SHP77 (cell line): ENCODE results near the gene CPNE1.

Source experiments
- DNase-seq, 2 experiments: peaks; one replicate each; lab custom pipeline; 2025; lab: John Stamatoyannopoulos, UW

CPNE1 gene

GRCh38 chr20:35619196-35620095 lies 45.3 kb downstream of the CPNE1 start:
- DNase-seq, result peak; percentile 79 to 89

GRCh38 chr20:35618263-35619131 lies 46.2 kb downstream of the CPNE1 start:
- DNase-seq, result no peak

DNA sequence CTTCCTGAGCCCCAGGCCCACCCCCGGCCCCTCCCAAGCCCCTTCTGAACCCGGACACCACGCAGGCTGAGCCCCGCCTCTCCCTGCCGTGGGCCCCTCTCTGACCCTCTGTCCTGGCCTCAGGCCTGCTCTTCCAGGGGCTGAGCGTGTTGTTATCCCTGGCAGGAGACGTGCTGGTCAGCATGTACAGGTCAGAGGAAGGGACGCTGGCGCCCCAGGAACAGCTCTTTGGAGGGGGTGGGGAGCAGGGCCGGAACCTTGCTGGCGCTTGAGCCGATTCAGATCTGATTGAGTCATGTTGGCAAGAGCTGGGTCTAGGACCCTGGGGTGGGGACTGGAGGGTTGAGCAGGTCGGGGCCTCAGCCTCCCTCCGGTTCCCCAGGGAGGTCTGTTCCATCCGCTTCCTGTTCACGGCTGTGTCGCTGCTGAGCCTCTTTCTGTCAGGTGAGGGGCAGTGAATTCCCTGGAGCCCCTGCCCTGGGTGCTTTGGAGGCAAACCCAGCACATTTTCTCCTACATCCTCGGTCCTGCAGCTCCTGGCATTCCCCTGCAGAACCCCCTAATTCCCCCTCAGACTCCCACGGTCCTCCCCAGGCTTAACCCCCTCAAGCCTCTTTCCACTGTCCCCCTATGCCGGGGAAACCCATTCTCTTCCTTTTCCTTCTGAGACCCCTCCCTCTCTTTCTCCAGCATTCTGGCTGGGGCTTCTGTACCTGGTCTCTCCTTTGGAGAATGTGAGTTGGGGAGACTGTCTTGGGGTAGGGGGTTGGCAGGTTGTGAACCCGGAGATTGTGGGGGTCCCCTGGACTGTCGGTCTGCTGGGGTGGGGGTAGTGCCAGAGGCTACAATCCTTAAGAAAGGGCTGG lies 47.1 kb downstream of the CPNE1 start:
- DNase-seq, result peak; percentile 79 to 83

DNA sequence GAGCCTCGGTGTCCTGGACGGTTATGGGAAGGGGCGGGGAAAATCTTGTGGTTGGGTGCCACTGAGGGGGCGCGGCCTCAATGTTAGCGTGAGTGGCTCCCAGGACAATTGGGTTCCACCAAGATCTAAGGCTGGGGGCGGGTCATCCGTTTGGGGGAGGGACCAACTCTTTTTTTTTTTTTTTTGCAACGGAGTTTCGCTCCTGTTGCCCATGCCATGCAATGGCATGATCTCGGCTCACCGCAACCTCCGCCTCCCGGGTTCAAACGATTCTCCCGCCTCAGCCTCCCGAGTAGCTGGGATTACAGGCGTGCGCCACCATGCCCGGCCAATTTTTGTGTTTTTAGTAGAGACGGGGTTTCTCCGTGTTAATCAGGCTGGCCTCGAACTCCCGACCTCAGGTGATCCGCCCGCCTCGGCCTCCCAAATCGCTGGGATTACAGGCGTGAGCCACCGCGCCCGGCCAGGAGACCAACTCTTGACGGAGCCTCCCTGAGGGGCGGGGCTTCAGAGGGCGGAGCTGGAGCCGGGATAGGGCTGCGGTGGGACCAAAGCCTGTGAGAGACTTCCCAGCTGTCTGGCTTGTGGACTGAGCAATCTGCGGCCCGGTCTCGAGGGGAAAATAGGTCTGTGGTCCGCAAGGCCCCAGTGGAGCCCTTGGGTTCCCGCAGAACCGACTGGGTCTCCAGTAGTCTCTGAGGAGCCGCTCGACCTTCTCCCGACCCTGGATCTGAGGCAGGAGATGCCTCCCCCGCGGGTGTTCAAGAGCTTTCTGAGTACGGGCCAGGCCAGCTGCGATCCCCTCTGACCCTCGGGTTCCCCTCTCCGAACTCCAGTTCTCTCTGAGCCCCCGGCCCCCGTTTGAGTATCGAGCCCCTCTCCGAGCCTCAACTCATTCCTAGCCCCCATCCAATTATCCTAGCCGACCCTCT lies 48.0 kb downstream of the CPNE1 start:
- peak; percentile 83 to 98 for DNase-seq

- peak; percentile 78 to 99 for DNase-seq
These were observed 48.8 kb downstream of the CPNE1 start, which contains the start of gene SPAG4 for GRCh38 chr20:35615667-35616464. Gene SPAG4, plus strand, starts transcription at chr20:35615829. Its CDS starts 175 bp downstream, at chr20:35616004.

- no peak for DNase-seq
These were observed 53.2 kb downstream of the CPNE1 start for GRCh38 chr20:35611482-35611881.

DNA sequence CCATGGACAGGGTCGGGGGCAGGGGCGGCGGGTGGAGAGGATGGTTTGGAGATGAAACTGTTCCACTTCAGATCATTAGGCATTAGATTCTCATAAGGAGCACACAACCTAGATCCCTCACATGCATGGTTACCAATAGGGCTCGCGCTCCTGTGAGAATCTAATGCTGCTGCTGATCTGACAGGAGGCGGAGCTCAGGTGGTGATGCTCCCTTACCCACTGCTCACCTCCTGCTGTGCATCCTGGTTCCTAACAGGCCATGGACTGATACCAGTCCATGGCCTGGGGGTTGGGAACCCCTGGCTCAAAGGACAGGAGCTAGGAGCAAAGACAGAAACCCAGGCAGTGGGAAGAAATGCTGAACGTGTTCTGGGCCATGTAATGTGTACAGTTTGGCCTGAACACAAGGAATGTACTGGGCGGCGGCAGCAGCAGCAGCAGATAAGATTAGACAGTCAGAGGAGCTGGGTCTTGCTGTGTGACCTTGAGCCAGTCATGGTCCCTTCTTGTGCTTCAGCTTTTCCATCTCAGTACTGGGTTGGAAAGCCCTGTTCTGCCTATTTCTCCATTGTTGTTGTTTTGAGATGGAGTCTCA lies 53.8 kb downstream of the CPNE1 start:
- no peak for DNase-seq

DNA sequence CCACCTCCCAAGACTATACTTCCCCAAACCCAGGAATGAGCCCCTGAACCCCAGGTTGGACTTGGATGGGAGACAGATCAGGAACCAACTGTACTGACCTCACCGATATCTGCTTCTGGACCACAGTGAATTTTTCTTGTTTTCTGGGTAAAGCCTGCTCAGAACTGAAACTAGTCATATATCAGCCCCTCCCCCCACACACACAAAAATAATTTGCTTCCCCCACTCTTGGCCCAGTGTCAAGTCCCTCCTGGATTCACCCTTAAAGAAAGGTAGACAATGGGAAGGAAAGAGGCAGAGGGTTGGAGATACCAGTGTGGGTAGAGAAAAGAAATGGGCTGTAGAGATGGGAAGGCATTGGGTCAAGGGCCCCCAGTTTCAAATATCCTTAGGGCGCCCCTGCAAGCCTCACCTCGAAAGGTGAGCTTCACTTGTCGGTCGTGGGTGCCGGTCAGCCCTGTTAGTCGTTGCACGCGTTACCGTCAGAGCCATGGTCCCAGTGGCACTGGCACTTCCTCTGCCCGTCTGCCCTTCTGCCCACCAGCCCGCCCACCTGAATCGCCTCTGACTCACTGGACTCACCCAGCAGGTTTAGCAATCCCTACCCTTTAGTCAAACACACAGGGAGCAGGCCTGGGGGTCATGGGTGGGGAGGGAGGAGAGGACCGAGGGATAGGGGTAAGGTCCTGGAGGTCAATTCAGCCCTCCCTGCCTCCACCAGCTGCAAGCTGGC lies 57.5 kb downstream of the CPNE1 start:
- no peak for DNase-seq

- DNase-seq, result no peak
These were observed 58.6 kb downstream of the CPNE1 start for GRCh38 chr20:35606127-35606526.

- DNase-seq, result no peak
These were observed 60.3 kb downstream of the CPNE1 start for GRCh38 chr20:35604449-35604747.

- no peak for DNase-seq
These were observed 60.8 kb downstream of the CPNE1 start for GRCh38 chr20:35603695-35604448.

GRCh38 chr20:35602851-35603495 lies 61.7 kb downstream of the CPNE1 start:
- DNase-seq, result no peak

- DNase-seq, result no peak
These were observed 62.7 kb downstream of the CPNE1 start for GRCh38 chr20:35601990-35602389.

GRCh38 chr20:35600993-35601973 lies 63.4 kb downstream of the CPNE1 start:
- DNase-seq, result no peak

GRCh38 chr20:35600176-35600992 lies 64.3 kb downstream of the CPNE1 start:
- DNase-seq, result no peak

DNA sequence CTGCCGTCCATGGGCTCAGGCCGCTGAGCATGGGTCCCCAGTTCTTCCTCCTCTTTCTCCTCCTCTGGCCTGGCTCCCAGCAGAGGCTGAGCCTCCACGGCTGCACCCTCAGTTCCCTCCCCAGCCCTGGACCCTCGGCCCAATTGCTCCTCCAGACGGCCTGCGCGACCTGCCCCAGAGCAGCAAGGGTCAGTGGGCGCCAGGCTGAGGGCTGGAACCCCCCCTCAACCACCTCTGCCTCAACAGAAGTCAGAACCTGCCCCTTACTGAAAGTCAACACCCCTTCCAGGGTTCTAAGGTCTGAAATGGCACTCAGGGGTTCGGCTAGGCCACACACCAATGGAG lies 65.0 kb downstream of the CPNE1 start:
- no peak for DNase-seq
